ENCODE results near the gene KCNIP4.

- TF ChIP-seq EZH2 (IDR thresholded peaks at IDR 0.05) (no peak), POLR2AphosphoS5 (IDR thresholded peaks at IDR 0.05; ENCODE audit: borderline replicate concordance, low read depth, low read length) (no peak)
Measured at GRCh38 chr4:21554500-21554899, 394.1 kb downstream of the KCNIP4 start.
